Neural crest cell (in vitro differentiated cells): Measurements from ENCODE around the gene MAP4K2. TPM values are rescaled to one million over a fixed set of nuclear protein-coding genes. Genes with fewer than 3 reads are reported as not detected.
A peak's percentile ranks its signal among the peaks of the same experiment; 100 is the strongest.
"Not testable (repeated sequence)": the region's sequence is repeated elsewhere in the genome, so short reads cannot be mapped to it uniquely, and the experiment has no call there.

Experiments
- DNase-seq: peaks from one replicate; pipeline ENCODE4 v3.0.0; 2021; ENCODE audit warnings: low read depth, mixed read lengths, low spot score
- H3K27ac Mint-ChIP-seq: one replicate; pipeline ENCODE4 v1.8.0; 2021; ENCODE audit warnings: mild to moderate bottlenecking, mixed read lengths; ENCODE audit not compliant: unreplicated experiment
- H3K27me3 Mint-ChIP-seq: 2 replicates; pipeline ENCODE4 v1.8.0; 2021; ENCODE audit warnings: low read depth, mild to moderate bottlenecking, mixed read lengths
- H3K36me3 Mint-ChIP-seq: 2 replicates; pipeline ENCODE4 v1.8.0; 2021; ENCODE audit warnings: low read depth, mild to moderate bottlenecking, mixed read lengths
- H3K4me1 Mint-ChIP-seq: 2 replicates; pipeline ENCODE4 v1.8.0; 2021; ENCODE audit warnings: mixed read lengths
- H3K4me3 Mint-ChIP-seq: one replicate; pipeline ENCODE4 v1.8.0; 2021; ENCODE audit warnings: mild to moderate bottlenecking, mixed read lengths
- H3K9me3 Mint-ChIP-seq: 2 replicates; pipeline ENCODE4 v1.8.0; 2021; ENCODE audit warnings: mixed read lengths
- total RNA-seq: library from RNA; stranded (reverse); gene quantifications from 2 replicates; pipeline ENCODE4 v1.2.1, GENCODE V29; 2021
- TF ChIP-seq, protein P1 (sequence below): fragments of 200-600 bp; sonication (generic); conservative IDR thresholded peaks from 2 replicates; pipeline ENCODE4 v1.5.0; 2021; ENCODE audit warnings: antibody characterized with exemption, mild to moderate bottlenecking

Gene MAP4K2
- total RNA-seq, 1 donor from 2014 or later = 14.6 TPM

- Mint-ChIP-seq H3K4me1 (peaks cover 18% of the 10 kb centered on the region), H3K9me3 (no peaks in the 10 kb centered on the region), H3K27me3 (no peaks in the 10 kb centered on the region), H3K4me3 (no peak overlapping the region), H3K27ac (no peak overlapping the region), H3K36me3 (no peaks in the 10 kb centered on the region)
- no peak for DNase-seq
- TF ChIP-seq, protein P1, sequence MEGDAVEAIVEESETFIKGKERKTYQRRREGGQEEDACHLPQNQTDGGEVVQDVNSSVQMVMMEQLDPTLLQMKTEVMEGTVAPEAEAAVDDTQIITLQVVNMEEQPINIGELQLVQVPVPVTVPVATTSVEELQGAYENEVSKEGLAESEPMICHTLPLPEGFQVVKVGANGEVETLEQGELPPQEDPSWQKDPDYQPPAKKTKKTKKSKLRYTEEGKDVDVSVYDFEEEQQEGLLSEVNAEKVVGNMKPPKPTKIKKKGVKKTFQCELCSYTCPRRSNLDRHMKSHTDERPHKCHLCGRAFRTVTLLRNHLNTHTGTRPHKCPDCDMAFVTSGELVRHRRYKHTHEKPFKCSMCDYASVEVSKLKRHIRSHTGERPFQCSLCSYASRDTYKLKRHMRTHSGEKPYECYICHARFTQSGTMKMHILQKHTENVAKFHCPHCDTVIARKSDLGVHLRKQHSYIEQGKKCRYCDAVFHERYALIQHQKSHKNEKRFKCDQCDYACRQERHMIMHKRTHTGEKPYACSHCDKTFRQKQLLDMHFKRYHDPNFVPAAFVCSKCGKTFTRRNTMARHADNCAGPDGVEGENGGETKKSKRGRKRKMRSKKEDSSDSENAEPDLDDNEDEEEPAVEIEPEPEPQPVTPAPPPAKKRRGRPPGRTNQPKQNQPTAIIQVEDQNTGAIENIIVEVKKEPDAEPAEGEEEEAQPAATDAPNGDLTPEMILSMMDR = no peak
Observed at GRCh38 chr11:64823568-64824119, 20.6 kb upstream of the MAP4K2 start.

DNA sequence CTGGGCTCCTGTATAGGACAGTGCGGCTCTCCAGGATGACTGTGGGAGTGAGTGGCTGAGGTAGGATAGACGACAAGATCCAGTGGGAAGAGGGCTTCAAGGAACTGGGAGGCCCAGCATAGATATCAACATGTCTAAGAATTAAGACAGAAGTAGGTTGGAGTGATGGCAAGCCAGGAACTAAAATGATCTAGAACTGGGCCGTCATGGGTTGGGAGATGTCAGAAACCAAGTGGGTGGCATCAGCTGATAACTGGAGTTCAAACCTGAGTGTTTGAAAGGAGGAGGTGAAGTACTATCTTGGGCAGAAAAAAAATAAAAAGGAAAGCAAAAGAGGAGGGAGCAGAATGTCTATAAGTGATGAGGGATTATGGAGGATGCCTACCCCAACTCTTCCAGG lies 14.5 kb upstream of the MAP4K2 start:
- H3K27me3 Mint-ChIP-seq = peaks cover 2% of the 10 kb centered on the region
- no peak for DNase-seq

DNA sequence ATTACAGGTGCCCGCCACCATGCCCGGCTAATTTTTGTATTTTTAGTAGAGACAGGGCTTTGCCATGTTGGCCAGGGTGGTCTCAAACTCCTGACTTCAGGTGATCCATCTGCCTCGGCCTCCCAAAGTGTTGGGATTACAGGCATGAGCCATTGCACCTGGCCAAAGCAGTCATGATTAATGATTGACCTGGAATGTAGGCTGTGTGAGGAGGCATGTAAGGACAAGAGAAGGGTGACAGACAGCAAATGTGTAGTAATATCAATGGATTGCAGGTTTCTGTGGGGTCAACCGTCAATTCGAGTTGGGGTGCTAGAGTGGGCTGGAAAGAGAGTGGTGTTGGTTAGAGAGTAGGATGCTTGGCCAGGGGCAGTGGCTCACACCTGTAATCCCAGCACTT lies 12.4 kb upstream of the MAP4K2 start:
- H3K4me3 Mint-ChIP-seq, H3K27ac Mint-ChIP-seq, H3K4me1 Mint-ChIP-seq, H3K9me3 Mint-ChIP-seq, H3K27me3 Mint-ChIP-seq, DNase-seq, H3K36me3 Mint-ChIP-seq: not testable (repeated sequence)

More for the DNA sequence above, 14.5 kb upstream of the MAP4K2 start:
- Mint-ChIP-seq H3K4me3 (no peak overlapping the region), H3K4me1 (peaks cover 3% of the 10 kb centered on the region), H3K27ac (no peak overlapping the region), H3K36me3 (no peaks in the 10 kb centered on the region), H3K9me3 (no peaks in the 10 kb centered on the region)
- TF ChIP-seq, protein P1 = no peak

GRCh38 chr11:64814712-64815187 lies 11.7 kb upstream of the MAP4K2 start:
- Mint-ChIP-seq H3K27ac (no peak overlapping the region), H3K9me3 (no peaks in the 10 kb centered on the region), H3K27me3 (peaks cover 2% of the 10 kb centered on the region), H3K4me1 (peaks cover 9% of the 10 kb centered on the region), H3K4me3 (no peak overlapping the region), H3K36me3 (no peaks in the 10 kb centered on the region)
- TF ChIP-seq, protein P1 = no peak
- no peak for DNase-seq

GRCh38 chr11:64813826-64814225 lies 10.8 kb upstream of the MAP4K2 start:
- no peak for DNase-seq
- H3K4me3 Mint-ChIP-seq = no peak overlapping the region
- H3K9me3 Mint-ChIP-seq = no peaks in the 10 kb centered on the region
- TF ChIP-seq, protein P1 = no peak
- H3K36me3 Mint-ChIP-seq = no peaks in the 10 kb centered on the region
- peaks cover 2% of the 10 kb centered on the region for H3K27me3 Mint-ChIP-seq
- peaks cover 15% of the 10 kb centered on the region for H3K4me1 Mint-ChIP-seq
- no peak overlapping the region for H3K27ac Mint-ChIP-seq

DNA sequence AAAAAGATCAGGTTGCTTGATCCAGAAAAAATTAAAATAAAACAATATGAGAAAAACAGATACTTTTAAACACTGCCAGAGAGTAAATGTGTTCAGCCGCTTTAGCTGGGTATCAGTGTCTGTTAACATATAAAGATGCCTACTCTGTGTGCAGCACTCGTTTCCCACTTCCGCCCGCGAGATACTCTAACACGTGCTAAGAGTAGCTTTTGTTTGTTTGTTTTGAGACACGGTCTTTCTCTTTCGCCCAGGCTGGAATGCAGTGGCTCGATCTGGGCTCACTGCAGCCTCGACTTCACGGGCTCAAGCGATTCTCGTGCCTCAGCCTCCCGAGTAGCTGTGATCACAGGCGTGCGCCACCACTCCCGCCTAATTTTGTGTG lies 7.9 kb upstream of the MAP4K2 start:
- Mint-ChIP-seq H3K4me1 (peaks cover 20% of the 10 kb centered on the region), H3K9me3 (no peaks in the 10 kb centered on the region), H3K27me3 (peaks cover 2% of the 10 kb centered on the region), H3K36me3 (peaks cover 3% of the 10 kb centered on the region), H3K4me3 (peak overlapping the region; percentile 99), H3K27ac (peak overlapping the region; percentile 25)
- DNase-seq = peak; percentile 23
- TF ChIP-seq, protein P1 = no peak
